GM23338 (cell line): ENCODE data around the gene RAD51B. TPM values are rescaled to one million over a fixed set of nuclear protein-coding genes. Genes with fewer than 3 reads are reported as not detected.

Experiments
- ATAC-seq: fragments of 200-7000 bp; cut with Tn5 transposase; 3 replicates; pipeline ENCODE4 v1.9.1; 2020
- DNase-seq: peaks from one replicate; pipeline ENCODE4 v3.0.0-alpha.2; 2015; ENCODE audit warnings: low spot score
- H2AFZ ChIP-seq: fragments of 200-600 bp; sonication (generic); 2 replicates; pipeline ENCODE4 v1.8.0; 2016; ENCODE audit warnings: antibody characterized with exemption, mild to moderate bottlenecking, moderate library complexity
- H3F3A ChIP-seq: fragments of 200-600 bp; sonication (generic); replicated peaks from 2 replicates; pipeline ENCODE4 v1.8.0; 2017; ENCODE audit warnings: antibody characterized with exemption, mixed run types, low read depth
- H3K27ac ChIP-seq: fragments of 200-600 bp; sonication (generic); 2 replicates; pipeline ENCODE4 v1.6.1; 2016; ENCODE audit warnings: low read depth
- H3K27me3 ChIP-seq: fragments of 200-600 bp; sonication (generic); 2 replicates; pipeline ENCODE4 v1.8.0; 2016; ENCODE audit warnings: mild to moderate bottlenecking, mixed run types, moderate library complexity; ENCODE audit not compliant: insufficient read depth
- H3K36me3 ChIP-seq: fragments of 200-600 bp; sonication (generic); 2 replicates; pipeline ENCODE4 v1.8.0; 2016; ENCODE audit warnings: mild to moderate bottlenecking; ENCODE audit not compliant: insufficient read depth
- H3K4me1 ChIP-seq: fragments of 200-600 bp; sonication (generic); 2 replicates; pipeline ENCODE4 v1.8.0; 2016; ENCODE audit warnings: mild to moderate bottlenecking, moderate library complexity; ENCODE audit not compliant: insufficient read depth
- H3K4me2 ChIP-seq: fragments of 200-600 bp; sonication (generic); 2 replicates; pipeline ENCODE4 v1.7.1; 2017; ENCODE audit warnings: mixed run types
- H3K4me3 ChIP-seq: fragments of 200-600 bp; sonication (generic); 2 replicates; pipeline ENCODE4 v1.6.1; 2016; ENCODE audit warnings: mixed run types
- H3K79me2 ChIP-seq: fragments of 200-600 bp; sonication (generic); replicated peaks from 2 replicates; pipeline ENCODE4 v1.8.0; 2017; ENCODE audit warnings: mild to moderate bottlenecking; ENCODE audit not compliant: insufficient read depth
- H3K9me2 ChIP-seq: fragments of 200-600 bp; sonication (generic); 2 replicates; pipeline ENCODE4 v1.8.0; 2017; ENCODE audit not compliant: insufficient read depth
- H4K20me1 ChIP-seq: fragments of 200-600 bp; sonication (generic); replicated peaks from 2 replicates; pipeline ENCODE4 v1.8.0; 2017; ENCODE audit warnings: mild to moderate bottlenecking; ENCODE audit not compliant: insufficient read depth
- H3K27ac Mint-ChIP-seq: 2 replicates; pipeline ENCODE4 v1.8.0; 2020; ENCODE audit warnings: inconsistent platforms, mild to moderate bottlenecking, moderate library complexity, mixed read lengths
- H3K27me3 Mint-ChIP-seq: 3 replicates; pipeline ENCODE4 v1.8.0; 2022; ENCODE audit warnings: low read depth, mild to moderate bottlenecking, moderate library complexity, mixed read lengths, inconsistent platforms; ENCODE audit not compliant: insufficient read depth, poor library complexity
- H3K36me3 Mint-ChIP-seq: 3 replicates; pipeline ENCODE4 v1.8.0; 2021; ENCODE audit warnings: low read depth, mild to moderate bottlenecking, inconsistent platforms, moderate library complexity, mixed read lengths
- H3K4me1 Mint-ChIP-seq: 3 replicates; pipeline ENCODE4 v1.8.0; 2020; ENCODE audit warnings: mild to moderate bottlenecking, inconsistent platforms, mixed read lengths
- H3K4me3 Mint-ChIP-seq: 3 replicates; pipeline ENCODE4 v1.8.0; 2021; ENCODE audit warnings: moderate library complexity, mild to moderate bottlenecking, inconsistent platforms, mixed read lengths
- H3K9me3 Mint-ChIP-seq: 3 replicates; pipeline ENCODE4 v1.8.0; 2020; ENCODE audit warnings: moderate library complexity, mild to moderate bottlenecking, inconsistent platforms, mixed read lengths
- CREB1 ChIP-seq: fragments of 250-450 bp; sonication (Bioruptor Pico); IDR thresholded peaks from 2 replicates; pipeline ENCODE4 v1.5.0; 2020; ENCODE audit warnings: low read depth, mild to moderate bottlenecking, moderate library complexity
- CTCF ChIP-seq, 2 experiments: fragments of 200-600 bp in 1 of 2; sonication (generic) in 1 of 2; conservative IDR thresholded peaks; 2 replicates each; pipeline versions ENCODE4 v1.5.1 to v1.6.1; 2016 to 2017; ENCODE audit warnings: antibody characterized with exemption in 2 of 2, low read depth in 2 of 2, mild to moderate bottlenecking in 2 of 2, moderate library complexity in 1 of 2
- ETS1 ChIP-seq: IDR thresholded peaks from 2 replicates; pipeline ENCODE4 v1.6.1; 2016; ENCODE audit warnings: antibody characterized with exemption
- EZH2 ChIP-seq: fragments of 200-600 bp; sonication (generic); IDR thresholded peaks from one replicate; pipeline ENCODE4 v1.8.0; 2017; ENCODE audit warnings: antibody characterized with exemption, mild to moderate bottlenecking, low read depth; ENCODE audit not compliant: unreplicated experiment
- EZH2phosphoT487 ChIP-seq: fragments of 200-600 bp; sonication (generic); IDR thresholded peaks from one replicate; pipeline ENCODE4 v1.8.1; 2018; ENCODE audit warnings: antibody characterized with exemption; ENCODE audit not compliant: unreplicated experiment
- JUNB ChIP-seq: IDR thresholded peaks from one replicate; pipeline ENCODE4 v1.6.1; 2016; ENCODE audit warnings: antibody characterized with exemption; ENCODE audit not compliant: unreplicated experiment
- NANOG ChIP-seq: IDR thresholded peaks from 2 replicates; pipeline ENCODE4 v1.6.1; 2016; ENCODE audit warnings: antibody characterized with exemption, borderline replicate concordance
- POLR2AphosphoS5 ChIP-seq: IDR thresholded peaks from 2 replicates; pipeline ENCODE4 v1.6.1; 2016; ENCODE audit warnings: antibody characterized with exemption, low read depth
- REST ChIP-seq: IDR thresholded peaks from one replicate; pipeline ENCODE4 v1.6.1; 2018; ENCODE audit warnings: antibody characterized with exemption; ENCODE audit not compliant: unreplicated experiment
- ZNF331 ChIP-seq: fragments of 250-450 bp; sonication (Bioruptor Pico); IDR thresholded peaks from 2 replicates; pipeline ENCODE4 v1.5.0; 2020; ENCODE audit warnings: low read depth, mild to moderate bottlenecking, moderate library complexity
- ZNF462 ChIP-seq: fragments of 250-450 bp; sonication (Bioruptor Pico); IDR thresholded peaks from 2 replicates; pipeline ENCODE4 v1.5.0; 2020; ENCODE audit warnings: mild to moderate bottlenecking, moderate library complexity
- polyA plus RNA-seq: library from polyadenylated mRNA; unstranded; fragments of >200 nt; fragmentation: Nextera tagmentation; extraction: Ambion mirVana; gene quantifications from 2 replicates; pipeline ENCODE4 v1.2.1, GENCODE V29; 2016
- total RNA-seq: library from RNA; depleted of rRNA; stranded (reverse); fragments of >200 nt; shearing (Covaris generic); gene quantifications from 2 replicates; pipeline ENCODE4 v1.2.3, GENCODE V29; 2014

Gene RAD51B
- total and polyA plus RNA-seq, 2 experiments from 2014 or later: 15.7 to 29.1 TPM

GRCh38 chr14:67973436-67973835, 153.9 kb downstream of the RAD51B start:
- Histone ChIP-seq H4K20me1 (no peaks in the 10 kb centered on the region), H3K27me3 (no peaks in the 10 kb centered on the region), H3K9me2 (no peaks in the 10 kb centered on the region), H3K4me3 (no peak overlapping the region), H3K79me2 (no peaks in the 10 kb centered on the region), H2AFZ (no peak overlapping the region), H3K27ac (no peak overlapping the region), H3K4me1 (peaks cover 43% of the 10 kb centered on the region), H3K4me2 (no peak overlapping the region), H3F3A (no peaks in the 10 kb centered on the region), H3K36me3 (peaks cover 5% of the 10 kb centered on the region; the same call in 1 of the 2 replicates)
- Mint-ChIP-seq H3K4me1 (peaks cover 32% of the 10 kb centered on the region), H3K27ac (no peak overlapping the region), H3K27me3 (peaks cover 2% of the 10 kb centered on the region), H3K4me3 (no peak overlapping the region), H3K36me3 (peaks cover 9% of the 10 kb centered on the region), H3K9me3 (peaks cover 9% of the 10 kb centered on the region)
- TF ChIP-seq ZNF331 (no peak), EZH2 (no peak), POLR2AphosphoS5 (no peak), REST (no peak), NANOG (no peak), ETS1 (no peak), JUNB (no peak), CTCF (conservative IDR thresholded peaks at IDR 0.05; ENCODE audit: low read depth in 2 of 2) (no peak), ZNF462 (CRISPR knock-in tag) (no peak), EZH2phosphoT487 (no peak), CREB1 (CRISPR knock-in tag) (no peak)
- ATAC-seq: no peak
- DNase-seq: no peak
